Tibial artery (tissue), 4 donors: ENCODE results near the gene SAV1.

ENCODE experiments used
- DNase-seq, 2 donors: peaks; one replicate each; pipeline ENCODE4 v3.0.0-alpha.2; 2019
- H3K27ac ChIP-seq, 2 donors: fragments of 200-600 bp; sonication (generic) in 1 of 2; 1 replicate in 1 of 2; 2 replicates in 1 of 2; pipeline ENCODE4 v1.5.1; 2018 to 2019; ENCODE audit warnings: mild to moderate bottlenecking in 1 of 2
- H3K27me3 ChIP-seq, 2 donors: fragments of 200-600 bp; sonication (generic) in 1 of 2; one replicate each; pipeline versions ENCODE4 v1.5.1 to v1.6.0; 2016 to 2019
- H3K36me3 ChIP-seq, 3 donors: fragments of 200-600 bp; sonication (generic) in 2 of 3; one replicate each; pipeline ENCODE4 v1.5.1; 2016 to 2019; ENCODE audit warnings: mild to moderate bottlenecking in 2 of 3
- H3K4me1 ChIP-seq, 4 donors: fragments of 200-600 bp; sonication (generic) in 2 of 4; 1 replicate in 3 of 4; 2 replicates in 1 of 4; pipeline ENCODE4 v1.5.1; 2016 to 2019
- H3K4me3 ChIP-seq, 2 donors: fragments of 200-600 bp; sonication (generic) in 1 of 2; 1 replicate in 1 of 2; 2 replicates in 1 of 2; pipeline ENCODE4 v1.5.1; 2018 to 2019; ENCODE audit warnings: mild to moderate bottlenecking in 2 of 2
- H3K9me3 ChIP-seq, 3 donors: fragments of 200-600 bp; sonication (generic) in 1 of 3; one replicate each; pipeline ENCODE4 v1.5.1; 2016 to 2019
- intact Hi-C: fragments of 100-400 bp; cut with DNase I; formaldehyde crosslinking; loops from one replicate; pipeline ENCODE4 v1.15.0; 2023; ENCODE audit warnings: low total_unique reads
- TF ChIP-seq, protein P1 (sequence below), 2 experiments: fragments of 200-600 bp in 1 of 2; fragments of 450-650 bp in 1 of 2; IDR thresholded peaks; one replicate each; pipeline ENCODE4 v1.5.1; 2017 to 2019; ENCODE audit warnings: antibody characterized with exemption in 2 of 2, mild to moderate bottlenecking in 1 of 2, moderate library complexity in 1 of 2

SAV1 gene

GRCh38 chr14:50615552-50615951, 52.6 kb downstream of the SAV1 start:
- no peaks in the 10 kb centered on the region for H3K4me1 ChIP-seq
- H3K27me3 ChIP-seq = no peaks in the 10 kb centered on the region
- intact Hi-C loops = loop anchor here (5.0 kb wide), 1 partner anchor 102 kb away; no protein-coding TSS in a partner anchor
- H3K27ac ChIP-seq = no peak overlapping the region
- TF ChIP-seq, protein P1, sequence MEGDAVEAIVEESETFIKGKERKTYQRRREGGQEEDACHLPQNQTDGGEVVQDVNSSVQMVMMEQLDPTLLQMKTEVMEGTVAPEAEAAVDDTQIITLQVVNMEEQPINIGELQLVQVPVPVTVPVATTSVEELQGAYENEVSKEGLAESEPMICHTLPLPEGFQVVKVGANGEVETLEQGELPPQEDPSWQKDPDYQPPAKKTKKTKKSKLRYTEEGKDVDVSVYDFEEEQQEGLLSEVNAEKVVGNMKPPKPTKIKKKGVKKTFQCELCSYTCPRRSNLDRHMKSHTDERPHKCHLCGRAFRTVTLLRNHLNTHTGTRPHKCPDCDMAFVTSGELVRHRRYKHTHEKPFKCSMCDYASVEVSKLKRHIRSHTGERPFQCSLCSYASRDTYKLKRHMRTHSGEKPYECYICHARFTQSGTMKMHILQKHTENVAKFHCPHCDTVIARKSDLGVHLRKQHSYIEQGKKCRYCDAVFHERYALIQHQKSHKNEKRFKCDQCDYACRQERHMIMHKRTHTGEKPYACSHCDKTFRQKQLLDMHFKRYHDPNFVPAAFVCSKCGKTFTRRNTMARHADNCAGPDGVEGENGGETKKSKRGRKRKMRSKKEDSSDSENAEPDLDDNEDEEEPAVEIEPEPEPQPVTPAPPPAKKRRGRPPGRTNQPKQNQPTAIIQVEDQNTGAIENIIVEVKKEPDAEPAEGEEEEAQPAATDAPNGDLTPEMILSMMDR (IDR thresholded peaks at IDR 0.05) = no peak
- no peaks in the 10 kb centered on the region for H3K9me3 ChIP-seq
- H3K36me3 ChIP-seq = peaks cover 6 to 40% (median 26%) of the 10 kb centered on the region in 3 donors
- DNase-seq = no peak
- H3K4me3 ChIP-seq = no peak overlapping the region

GRCh38 chr14:50615056-50615455, 53.0 kb downstream of the SAV1 start:
- Histone ChIP-seq H3K9me3 (no peaks in the 10 kb centered on the region), H3K4me3 (no peak overlapping the region), H3K27me3 (no peaks in the 10 kb centered on the region), H3K4me1 (no peaks in the 10 kb centered on the region), H3K36me3 (peaks cover 6 to 40% (median 26%) of the 10 kb centered on the region in 3 donors), H3K27ac (no peak overlapping the region)
- intact Hi-C loops = loop anchor here (5.0 kb wide), 1 partner anchor 102 kb away; no protein-coding TSS in a partner anchor
- DNase-seq = no peak
- TF ChIP-seq, protein P1 (IDR thresholded peaks at IDR 0.05) = no peak

- Histone ChIP-seq H3K27me3 (no peaks in the 10 kb centered on the region), H3K4me3 (no peak overlapping the region), H3K27ac (no peak overlapping the region), H3K4me1 (no peaks in the 10 kb centered on the region), H3K9me3 (no peaks in the 10 kb centered on the region), H3K36me3 (peaks cover 6 to 35% (median 26%) of the 10 kb centered on the region in 3 donors)
- TF ChIP-seq, protein P1 (IDR thresholded peaks at IDR 0.05) = no peak
- DNase-seq = no peak
- intact Hi-C loops = no loop called here
Observed at GRCh38 chr14:50612806-50613205, 55.3 kb downstream of the SAV1 start.

DNA sequence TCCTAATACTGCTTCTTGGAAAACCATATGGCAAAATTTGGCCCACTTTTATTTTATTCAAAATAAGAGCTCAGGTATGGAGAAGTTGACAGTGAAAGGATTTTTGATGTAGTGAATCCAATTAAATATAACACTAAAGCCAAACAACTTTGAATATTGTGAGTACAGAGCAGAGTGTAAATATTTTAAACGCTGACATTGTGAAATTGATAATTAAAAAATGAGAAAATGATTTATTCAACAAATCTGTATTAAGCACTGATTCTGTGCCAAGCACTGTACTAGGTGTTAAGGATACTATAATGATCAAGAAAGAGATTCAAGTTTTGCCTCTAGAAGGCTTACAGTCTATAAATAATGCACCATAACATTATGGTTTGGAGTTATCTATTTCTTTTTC, 57.6 kb downstream of the SAV1 start:
- no peak overlapping the region for H3K4me3 ChIP-seq
- no peaks in the 10 kb centered on the region for H3K4me1 ChIP-seq
- TF ChIP-seq, protein P1 (IDR thresholded peaks at IDR 0.05) = no peak
- H3K9me3 ChIP-seq = no peaks in the 10 kb centered on the region
- peaks cover 0 to 17% (median 12%) of the 10 kb centered on the region in 3 donors for H3K36me3 ChIP-seq
- no peak for DNase-seq
- H3K27me3 ChIP-seq = no peaks in the 10 kb centered on the region
- intact Hi-C loops = no loop called here
- no peak overlapping the region for H3K27ac ChIP-seq

DNA sequence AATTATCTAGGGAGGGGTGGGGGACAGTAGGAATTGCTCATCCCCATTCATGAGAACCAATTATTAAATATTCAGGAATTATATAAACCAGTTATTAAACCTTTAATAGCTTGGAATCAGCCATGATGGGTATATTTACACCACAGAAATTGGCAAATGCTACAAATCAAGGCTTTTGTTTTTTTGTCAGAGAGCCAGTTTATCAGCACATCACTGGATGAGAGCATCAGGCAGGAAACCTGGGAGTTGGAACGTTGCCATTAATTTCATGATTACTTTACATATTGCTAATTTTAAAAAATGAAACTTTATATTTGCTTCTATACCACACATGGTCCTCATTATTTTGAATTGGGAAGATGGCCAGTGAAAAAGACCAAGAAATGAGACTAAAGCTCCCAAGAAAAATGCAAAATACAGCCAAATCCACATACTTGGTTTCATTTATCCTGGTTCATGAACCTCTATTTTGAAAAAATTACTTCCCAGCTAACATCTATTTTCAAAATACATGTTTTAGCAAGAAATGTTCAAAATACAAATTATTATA, 59.7 kb downstream of the SAV1 start:
- TF ChIP-seq, protein P1 (IDR thresholded peaks at IDR 0.05) = no peak
- no peak for DNase-seq
- Histone ChIP-seq H3K27ac (no peak overlapping the region), H3K36me3 (peaks cover 0 to 2% (median under 1%) of the 10 kb centered on the region in 3 donors), H3K4me1 (no peaks in the 10 kb centered on the region), H3K27me3 (no peaks in the 10 kb centered on the region), H3K9me3 (no peaks in the 10 kb centered on the region), H3K4me3 (no peak overlapping the region)
- intact Hi-C loops = no loop called here

DNA sequence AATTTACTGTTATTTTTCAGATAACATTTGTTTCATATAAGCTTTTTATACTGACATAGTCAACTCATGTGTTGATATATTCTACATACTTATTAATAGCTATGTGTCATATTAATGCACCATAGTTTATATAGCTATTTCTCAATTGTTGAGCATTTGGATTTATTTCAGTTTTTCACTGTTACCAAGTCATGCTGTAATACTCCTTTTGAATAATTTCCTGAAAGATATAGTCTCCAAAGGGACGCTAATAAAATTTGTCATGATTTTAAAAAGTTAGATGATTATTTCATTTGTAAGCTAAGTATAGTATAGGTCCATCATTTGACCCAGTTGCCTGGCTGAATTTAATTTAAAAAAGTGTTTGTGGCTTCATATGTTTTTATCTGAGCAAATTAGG, 60.3 kb downstream of the SAV1 start:
- Histone ChIP-seq H3K27me3 (no peaks in the 10 kb centered on the region), H3K4me3 (no peak overlapping the region), H3K4me1 (no peaks in the 10 kb centered on the region), H3K27ac (no peak overlapping the region), H3K36me3 (no peaks in the 10 kb centered on the region), H3K9me3 (no peaks in the 10 kb centered on the region)
- TF ChIP-seq, protein P1 (IDR thresholded peaks at IDR 0.05) = no peak
- DNase-seq = no peak
- intact Hi-C loops = no loop called here
